Liver (tissue), 2 donors: ENCODE data around the gene MAD2L2.

ENCODE experiments used
- TF ChIP-seq, protein P1 (sequence below): IDR thresholded peaks from 2 replicates; pipeline ENCODE4 v1.6.1; 2016; ENCODE audit warnings: antibody characterized with exemption, mild to moderate bottlenecking
- TF ChIP-seq, protein P2 (sequence below): fragments of 150-350 bp; IDR thresholded peaks from 2 replicates; pipeline ENCODE4 v1.5.1; 2017; ENCODE audit warnings: improper control_type of control experiment, low read depth, low read length; ENCODE audit not compliant: missing input control
- donor health status: healthy.

- TF ChIP-seq, protein P1, sequence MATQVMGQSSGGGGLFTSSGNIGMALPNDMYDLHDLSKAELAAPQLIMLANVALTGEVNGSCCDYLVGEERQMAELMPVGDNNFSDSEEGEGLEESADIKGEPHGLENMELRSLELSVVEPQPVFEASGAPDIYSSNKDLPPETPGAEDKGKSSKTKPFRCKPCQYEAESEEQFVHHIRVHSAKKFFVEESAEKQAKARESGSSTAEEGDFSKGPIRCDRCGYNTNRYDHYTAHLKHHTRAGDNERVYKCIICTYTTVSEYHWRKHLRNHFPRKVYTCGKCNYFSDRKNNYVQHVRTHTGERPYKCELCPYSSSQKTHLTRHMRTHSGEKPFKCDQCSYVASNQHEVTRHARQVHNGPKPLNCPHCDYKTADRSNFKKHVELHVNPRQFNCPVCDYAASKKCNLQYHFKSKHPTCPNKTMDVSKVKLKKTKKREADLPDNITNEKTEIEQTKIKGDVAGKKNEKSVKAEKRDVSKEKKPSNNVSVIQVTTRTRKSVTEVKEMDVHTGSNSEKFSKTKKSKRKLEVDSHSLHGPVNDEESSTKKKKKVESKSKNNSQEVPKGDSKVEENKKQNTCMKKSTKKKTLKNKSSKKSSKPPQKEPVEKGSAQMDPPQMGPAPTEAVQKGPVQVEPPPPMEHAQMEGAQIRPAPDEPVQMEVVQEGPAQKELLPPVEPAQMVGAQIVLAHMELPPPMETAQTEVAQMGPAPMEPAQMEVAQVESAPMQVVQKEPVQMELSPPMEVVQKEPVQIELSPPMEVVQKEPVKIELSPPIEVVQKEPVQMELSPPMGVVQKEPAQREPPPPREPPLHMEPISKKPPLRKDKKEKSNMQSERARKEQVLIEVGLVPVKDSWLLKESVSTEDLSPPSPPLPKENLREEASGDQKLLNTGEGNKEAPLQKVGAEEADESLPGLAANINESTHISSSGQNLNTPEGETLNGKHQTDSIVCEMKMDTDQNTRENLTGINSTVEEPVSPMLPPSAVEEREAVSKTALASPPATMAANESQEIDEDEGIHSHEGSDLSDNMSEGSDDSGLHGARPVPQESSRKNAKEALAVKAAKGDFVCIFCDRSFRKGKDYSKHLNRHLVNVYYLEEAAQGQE: no peak
- TF ChIP-seq, protein P2, sequence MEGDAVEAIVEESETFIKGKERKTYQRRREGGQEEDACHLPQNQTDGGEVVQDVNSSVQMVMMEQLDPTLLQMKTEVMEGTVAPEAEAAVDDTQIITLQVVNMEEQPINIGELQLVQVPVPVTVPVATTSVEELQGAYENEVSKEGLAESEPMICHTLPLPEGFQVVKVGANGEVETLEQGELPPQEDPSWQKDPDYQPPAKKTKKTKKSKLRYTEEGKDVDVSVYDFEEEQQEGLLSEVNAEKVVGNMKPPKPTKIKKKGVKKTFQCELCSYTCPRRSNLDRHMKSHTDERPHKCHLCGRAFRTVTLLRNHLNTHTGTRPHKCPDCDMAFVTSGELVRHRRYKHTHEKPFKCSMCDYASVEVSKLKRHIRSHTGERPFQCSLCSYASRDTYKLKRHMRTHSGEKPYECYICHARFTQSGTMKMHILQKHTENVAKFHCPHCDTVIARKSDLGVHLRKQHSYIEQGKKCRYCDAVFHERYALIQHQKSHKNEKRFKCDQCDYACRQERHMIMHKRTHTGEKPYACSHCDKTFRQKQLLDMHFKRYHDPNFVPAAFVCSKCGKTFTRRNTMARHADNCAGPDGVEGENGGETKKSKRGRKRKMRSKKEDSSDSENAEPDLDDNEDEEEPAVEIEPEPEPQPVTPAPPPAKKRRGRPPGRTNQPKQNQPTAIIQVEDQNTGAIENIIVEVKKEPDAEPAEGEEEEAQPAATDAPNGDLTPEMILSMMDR: no peak
Observed at GRCh38 chr1:11628767-11629166, 52.2 kb downstream of the MAD2L2 start.
